ENCODE results near the gene KAZN.

Gene KAZN

DNA sequence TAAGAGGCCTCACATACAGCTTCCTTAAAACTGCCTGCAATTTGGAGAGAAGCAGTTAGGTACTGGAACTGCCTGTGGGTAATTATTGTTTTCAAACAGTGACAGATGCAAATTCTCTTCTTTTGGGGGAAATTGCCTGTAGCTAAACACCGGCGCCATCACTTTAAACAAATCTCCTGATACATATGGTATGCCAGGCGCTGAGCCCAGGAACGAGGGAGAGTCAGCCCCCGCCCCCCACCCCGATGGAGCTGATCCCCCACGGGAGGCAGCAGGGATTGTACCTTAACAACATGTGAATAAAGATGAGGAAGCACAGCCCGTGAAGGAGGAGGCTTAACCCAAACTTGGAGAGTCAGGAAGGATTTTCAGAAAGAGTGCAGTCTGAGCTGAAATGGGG, 562.1 kb downstream of the KAZN start:
- no peak for DNase-seq (ENCODE audit: low read depth)

DNA sequence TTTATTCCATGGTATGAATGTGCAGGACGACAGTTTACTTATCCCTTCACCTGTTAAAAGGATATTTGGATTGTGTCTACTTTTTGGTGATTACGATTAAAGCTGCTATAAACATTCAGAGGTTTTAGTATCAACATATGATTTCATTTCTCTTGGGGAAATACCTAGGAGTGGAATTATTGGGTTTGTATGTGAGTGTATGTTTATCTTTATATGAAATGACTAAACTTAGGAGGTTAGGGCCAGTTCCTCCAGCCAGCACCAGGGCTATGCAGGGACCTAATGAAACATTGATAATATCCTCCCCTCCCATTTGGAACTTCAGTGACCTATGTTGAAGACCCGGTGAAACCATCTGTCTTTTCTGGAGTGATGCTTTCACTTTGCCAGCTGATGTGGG, 568.9 kb downstream of the KAZN start:
- no peak for DNase-seq (ENCODE audit: low read depth)
